WTC11 (cell line): ENCODE results near the gene USH1G. TPM values are rescaled to one million over a fixed set of nuclear protein-coding genes. Genes with fewer than 3 reads are reported as not detected.
"Not testable (repeated sequence)": the region's sequence is repeated elsewhere in the genome, so short reads cannot be mapped to it uniquely, and the experiment has no call there.

Experiments
- ATAC-seq: fragments of 200-7000 bp; cut with Tn5 transposase; 2 replicates; pipeline ENCODE4 v1.10.0; 2021; ENCODE audit warnings: mild to moderate bottlenecking, moderate library complexity
- CTCF ChIA-PET: fragments of 300-600 bp; sonication (Branson Sonifier 250); formaldehyde crosslinking; loops from one replicate; lab custom pipeline; 2021; ENCODE audit warnings: antibody characterized with exemption; lab: Charles Lee
- POLR2A ChIA-PET: fragments of 350-600 bp; sonication (Branson Sonifier 250); formaldehyde crosslinking; loops from one replicate; lab custom pipeline; 2021; ENCODE audit warnings: antibody characterized with exemption; lab: Charles Lee
- DNase-seq: peaks from one replicate; pipeline ENCODE4 v3.0.0; 2021; ENCODE audit warnings: low spot score
- H3K27ac Mint-ChIP-seq: 2 replicates; pipeline ENCODE4 v1.8.0; 2021; ENCODE audit warnings: mixed read lengths
- H3K27me3 Mint-ChIP-seq: 2 replicates; pipeline ENCODE4 v1.8.0; 2021; ENCODE audit warnings: low read depth, mild to moderate bottlenecking, moderate library complexity, mixed read lengths
- H3K36me3 Mint-ChIP-seq: 2 replicates; pipeline ENCODE4 v1.8.0; 2021; ENCODE audit warnings: mixed read lengths
- H3K4me1 Mint-ChIP-seq: 2 replicates; pipeline ENCODE4 v1.8.0; 2022; ENCODE audit warnings: mixed read lengths
- H3K4me3 Mint-ChIP-seq: 2 replicates; pipeline ENCODE4 v1.8.0; 2021; ENCODE audit warnings: mild to moderate bottlenecking, moderate library complexity, mixed read lengths
- H3K9me3 Mint-ChIP-seq: 2 replicates; pipeline ENCODE4 v1.8.0; 2021; ENCODE audit warnings: mixed read lengths
- ETV6 ChIP-seq: sonication (generic); formaldehyde crosslinking; IDR thresholded peaks from 2 replicates; pipeline ENCODE4 v1.8.1; 2022; ENCODE audit warnings: mild to moderate bottlenecking, missing genetic modification reagents
- NFE2L1 ChIP-seq: sonication (generic); formaldehyde crosslinking; IDR thresholded peaks from 2 replicates; pipeline ENCODE4 v1.8.1; 2023; ENCODE audit warnings: missing genetic modification reagents
- NFYB ChIP-seq: sonication (generic); formaldehyde crosslinking; conservative IDR thresholded peaks from 2 replicates; pipeline ENCODE4 v1.8.0; 2022; ENCODE audit warnings: low read depth, missing genetic modification reagents
- NR1H2 ChIP-seq: sonication (generic); formaldehyde crosslinking; IDR thresholded peaks from 2 replicates; pipeline ENCODE4 v1.9.0; 2021; ENCODE audit warnings: mild to moderate bottlenecking, moderate library complexity, missing genetic modification reagents
- PRRX2 ChIP-seq: fragments of 250-450 bp; sonication (Bioruptor Pico); IDR thresholded peaks from 2 replicates; pipeline ENCODE4 v1.8.0; 2021; ENCODE audit warnings: mild to moderate bottlenecking
- RELA ChIP-seq: sonication (generic); formaldehyde crosslinking; IDR thresholded peaks from 2 replicates; pipeline ENCODE4 v1.8.1; 2022; ENCODE audit warnings: missing genetic modification reagents, mild to moderate bottlenecking, borderline replicate concordance
- SP1 ChIP-seq: sonication (generic); formaldehyde crosslinking; conservative IDR thresholded peaks from 2 replicates; pipeline ENCODE4 v1.8.1; 2022; ENCODE audit warnings: missing genetic modification reagents
- ZNF121 ChIP-seq: sonication (generic); formaldehyde crosslinking; IDR thresholded peaks from 2 replicates; pipeline ENCODE4 v1.8.0; 2023; ENCODE audit warnings: missing genetic modification reagents
- ZNF416 ChIP-seq: fragments of 250-450 bp; sonication (Bioruptor Pico); IDR thresholded peaks from 2 replicates; pipeline ENCODE4 v1.9.0; 2021; ENCODE audit warnings: mild to moderate bottlenecking, inconsistent platforms
- ZNF423 ChIP-seq: fragments of 250-450 bp; sonication (Bioruptor Pico); IDR thresholded peaks from 2 replicates; pipeline ENCODE4 v2.1.2; 2022; ENCODE audit warnings: mild to moderate bottlenecking, moderate library complexity
- total RNA-seq: library from RNA; stranded (reverse); gene quantifications from 3 replicates; pipeline ENCODE4 v1.2.3, GENCODE V29; 2021
- TF ChIP-seq, protein P1 (sequence below): sonication (generic); formaldehyde crosslinking; IDR thresholded peaks from 2 replicates; pipeline ENCODE4 v1.8.0; 2022; ENCODE audit warnings: mild to moderate bottlenecking, missing genetic modification reagents
- TF ChIP-seq, protein P2 (sequence below): sonication (generic); formaldehyde crosslinking; IDR thresholded peaks from 2 replicates; pipeline ENCODE4 v1.8.1; 2023; ENCODE audit warnings: mild to moderate bottlenecking, missing genetic modification reagents
- TF ChIP-seq, protein P3 (sequence below): sonication (generic); formaldehyde crosslinking; IDR thresholded peaks from 2 replicates; pipeline ENCODE4 v1.8.1; 2022; ENCODE audit warnings: missing genetic modification reagents, borderline replicate concordance
- TF ChIP-seq, protein P4 (sequence below): sonication (generic); formaldehyde crosslinking; IDR thresholded peaks from 2 replicates; pipeline ENCODE4 v1.8.1; 2022; ENCODE audit warnings: mild to moderate bottlenecking, missing genetic modification reagents, moderate library complexity, borderline replicate concordance
- TF ChIP-seq, protein P5 (sequence below): fragments of 250-450 bp; sonication (Bioruptor Pico); IDR thresholded peaks from 2 replicates; pipeline ENCODE4 v1.9.0; 2021; ENCODE audit warnings: moderate library complexity, mild to moderate bottlenecking, inconsistent platforms, borderline replicate concordance
- TF ChIP-seq, protein P6 (sequence below): sonication (generic); formaldehyde crosslinking; IDR thresholded peaks from 2 replicates; pipeline ENCODE4 v1.8.1; 2022; ENCODE audit warnings: low read depth, missing genetic modification reagents, borderline replicate concordance
- TF ChIP-seq, protein P7 (sequence below): sonication (generic); formaldehyde crosslinking; conservative IDR thresholded peaks from 2 replicates; pipeline ENCODE4 v1.8.1; 2022; ENCODE audit warnings: mild to moderate bottlenecking, missing genetic modification reagents
- TF ChIP-seq, protein P8 (sequence below): fragments of 250-450 bp; sonication (Bioruptor Pico); IDR thresholded peaks from 2 replicates; pipeline ENCODE4 v1.9.0; 2021; ENCODE audit warnings: mild to moderate bottlenecking, borderline replicate concordance

USH1G gene
- total RNA-seq, 1 experiment from 2014 or later, result 1.9 TPM

DNA sequence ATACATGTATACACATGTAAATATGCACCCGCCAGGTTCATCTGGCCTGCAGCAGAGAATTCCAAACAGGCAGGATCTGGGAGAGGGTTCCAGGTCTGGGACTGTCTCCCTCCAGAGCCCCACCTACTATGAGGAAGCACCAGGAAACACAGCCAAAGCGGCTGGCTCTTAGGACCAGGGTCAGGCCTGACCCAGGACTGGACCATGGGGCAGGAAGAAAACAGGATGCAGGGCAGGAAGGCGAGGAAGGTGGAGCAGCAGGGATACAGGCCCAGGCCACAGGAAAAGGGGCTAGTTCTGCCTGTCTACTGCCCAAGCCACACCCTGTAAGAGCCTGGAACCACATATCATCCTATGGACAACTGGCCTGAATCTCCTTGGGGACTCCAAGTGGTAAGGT, 47.3 kb upstream of the USH1G start (continued):
- TF ChIP-seq PRRX2 (CRISPR knock-in tag) (no peak), NFE2L1 (CRISPR knock-in tag) (no peak), ZNF423 (CRISPR knock-in tag) (no peak), ZNF416 (CRISPR knock-in tag) (no peak)
- TF ChIP-seq, protein P1, sequence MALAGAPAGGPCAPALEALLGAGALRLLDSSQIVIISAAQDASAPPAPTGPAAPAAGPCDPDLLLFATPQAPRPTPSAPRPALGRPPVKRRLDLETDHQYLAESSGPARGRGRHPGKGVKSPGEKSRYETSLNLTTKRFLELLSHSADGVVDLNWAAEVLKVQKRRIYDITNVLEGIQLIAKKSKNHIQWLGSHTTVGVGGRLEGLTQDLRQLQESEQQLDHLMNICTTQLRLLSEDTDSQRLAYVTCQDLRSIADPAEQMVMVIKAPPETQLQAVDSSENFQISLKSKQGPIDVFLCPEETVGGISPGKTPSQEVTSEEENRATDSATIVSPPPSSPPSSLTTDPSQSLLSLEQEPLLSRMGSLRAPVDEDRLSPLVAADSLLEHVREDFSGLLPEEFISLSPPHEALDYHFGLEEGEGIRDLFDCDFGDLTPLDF, result no peak
- TF ChIP-seq, protein P2, sequence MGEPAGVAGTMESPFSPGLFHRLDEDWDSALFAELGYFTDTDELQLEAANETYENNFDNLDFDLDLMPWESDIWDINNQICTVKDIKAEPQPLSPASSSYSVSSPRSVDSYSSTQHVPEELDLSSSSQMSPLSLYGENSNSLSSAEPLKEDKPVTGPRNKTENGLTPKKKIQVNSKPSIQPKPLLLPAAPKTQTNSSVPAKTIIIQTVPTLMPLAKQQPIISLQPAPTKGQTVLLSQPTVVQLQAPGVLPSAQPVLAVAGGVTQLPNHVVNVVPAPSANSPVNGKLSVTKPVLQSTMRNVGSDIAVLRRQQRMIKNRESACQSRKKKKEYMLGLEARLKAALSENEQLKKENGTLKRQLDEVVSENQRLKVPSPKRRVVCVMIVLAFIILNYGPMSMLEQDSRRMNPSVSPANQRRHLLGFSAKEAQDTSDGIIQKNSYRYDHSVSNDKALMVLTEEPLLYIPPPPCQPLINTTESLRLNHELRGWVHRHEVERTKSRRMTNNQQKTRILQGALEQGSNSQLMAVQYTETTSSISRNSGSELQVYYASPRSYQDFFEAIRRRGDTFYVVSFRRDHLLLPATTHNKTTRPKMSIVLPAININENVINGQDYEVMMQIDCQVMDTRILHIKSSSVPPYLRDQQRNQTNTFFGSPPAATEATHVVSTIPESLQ, result no peak

DNA sequence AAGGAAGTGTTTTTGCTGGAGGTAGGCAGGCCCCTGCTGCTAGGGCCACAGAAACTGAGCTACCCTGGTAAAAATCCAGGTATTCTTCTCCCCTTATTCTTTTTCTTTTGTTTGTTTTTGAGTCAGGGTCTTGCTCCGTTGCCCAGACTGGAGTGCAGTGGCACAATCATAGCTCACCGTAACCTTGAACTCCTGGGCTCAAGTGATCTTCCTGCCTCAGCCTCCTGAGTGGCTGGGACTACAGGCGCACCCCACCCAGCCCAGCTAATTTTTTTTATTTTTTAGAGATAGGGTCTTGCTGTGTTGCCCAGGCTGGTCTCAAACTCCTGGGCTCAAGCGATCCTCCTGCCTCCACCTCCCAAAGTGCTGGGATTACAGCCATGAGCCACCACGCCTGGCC, 46.4 kb upstream of the USH1G start:
- H3K27me3 Mint-ChIP-seq, result peaks cover 37% of the 10 kb centered on the region
- peak; percentile 62; the same call in 1 of the 2 replicates for TF ChIP-seq ZNF121 (CRISPR knock-in tag)
- DNase-seq, H3K36me3 Mint-ChIP-seq, H3K4me3 Mint-ChIP-seq, H3K27ac Mint-ChIP-seq, ATAC-seq, H3K9me3 Mint-ChIP-seq: not testable (repeated sequence)
- H3K4me1 Mint-ChIP-seq, result peaks cover 12% of the 10 kb centered on the region
- CTCF ChIA-PET, result interaction anchor here (0.7 to 7.5 kb wide), 3 partner anchors 7 to 107 kb away, joined by 4 to 133 read pairs (median 4); no protein-coding TSS in a partner anchor
- POLR2A ChIA-PET, result interaction anchor here (0.6 kb wide), 1 partner anchor 258 kb away, joined by 6 read pairs; no protein-coding TSS in a partner anchor

DNA sequence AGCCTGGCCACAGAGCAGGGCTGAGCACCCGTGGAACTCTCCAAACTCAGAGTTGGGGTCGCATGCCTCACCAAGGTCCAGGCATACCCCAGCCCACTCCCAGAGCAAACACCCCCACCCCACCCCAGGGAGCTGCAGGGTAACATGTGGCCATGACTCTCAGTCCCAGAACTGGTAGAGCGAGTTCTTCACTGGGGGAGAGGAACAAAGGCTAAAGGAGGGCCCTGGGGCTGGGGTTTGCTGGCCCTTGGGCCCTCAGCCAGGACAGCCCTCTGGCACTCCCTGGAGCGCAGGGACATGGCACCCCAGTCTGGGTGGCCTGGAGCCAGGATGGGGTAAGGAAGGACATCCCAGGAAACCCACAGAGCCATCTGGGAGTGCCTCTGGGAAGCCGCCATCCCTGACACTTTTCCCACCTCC, 45.3 kb upstream of the USH1G start:
- H3K4me3 Mint-ChIP-seq, result no peak overlapping the region
- CTCF ChIA-PET, result interaction anchor here (1.2 to 7.5 kb wide), 7 partner anchors 6 to 106 kb away, joined by 3 to 133 read pairs (median 5); partner anchors contain the start of genes CDR2L, MRPL58 and OTOP2
- H3K36me3 Mint-ChIP-seq, result no peaks in the 10 kb centered on the region
- H3K27ac Mint-ChIP-seq, result no peak overlapping the region
- H3K9me3 Mint-ChIP-seq, result no peaks in the 10 kb centered on the region
- TF ChIP-seq RELA (no peak), NFYB (CRISPR knock-in tag) (no peak), ETV6 (CRISPR knock-in tag) (no peak), NR1H2 (CRISPR knock-in tag) (no peak), SP1 (CRISPR knock-in tag) (no peak)
- TF ChIP-seq, protein P3, sequence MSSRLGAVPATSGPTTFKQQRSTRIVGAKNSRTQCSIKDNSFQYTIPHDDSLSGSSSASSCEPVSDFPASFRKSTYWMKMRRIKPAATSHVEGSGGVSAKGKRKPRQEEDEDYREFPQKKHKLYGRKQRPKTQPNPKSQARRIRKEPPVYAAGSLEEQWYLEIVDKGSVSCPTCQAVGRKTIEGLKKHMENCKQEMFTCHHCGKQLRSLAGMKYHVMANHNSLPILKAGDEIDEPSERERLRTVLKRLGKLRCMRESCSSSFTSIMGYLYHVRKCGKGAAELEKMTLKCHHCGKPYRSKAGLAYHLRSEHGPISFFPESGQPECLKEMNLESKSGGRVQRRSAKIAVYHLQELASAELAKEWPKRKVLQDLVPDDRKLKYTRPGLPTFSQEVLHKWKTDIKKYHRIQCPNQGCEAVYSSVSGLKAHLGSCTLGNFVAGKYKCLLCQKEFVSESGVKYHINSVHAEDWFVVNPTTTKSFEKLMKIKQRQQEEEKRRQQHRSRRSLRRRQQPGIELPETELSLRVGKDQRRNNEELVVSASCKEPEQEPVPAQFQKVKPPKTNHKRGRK, result no peak
- TF ChIP-seq, protein P4, sequence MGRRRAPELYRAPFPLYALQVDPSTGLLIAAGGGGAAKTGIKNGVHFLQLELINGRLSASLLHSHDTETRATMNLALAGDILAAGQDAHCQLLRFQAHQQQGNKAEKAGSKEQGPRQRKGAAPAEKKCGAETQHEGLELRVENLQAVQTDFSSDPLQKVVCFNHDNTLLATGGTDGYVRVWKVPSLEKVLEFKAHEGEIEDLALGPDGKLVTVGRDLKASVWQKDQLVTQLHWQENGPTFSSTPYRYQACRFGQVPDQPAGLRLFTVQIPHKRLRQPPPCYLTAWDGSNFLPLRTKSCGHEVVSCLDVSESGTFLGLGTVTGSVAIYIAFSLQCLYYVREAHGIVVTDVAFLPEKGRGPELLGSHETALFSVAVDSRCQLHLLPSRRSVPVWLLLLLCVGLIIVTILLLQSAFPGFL (CRISPR knock-in tag), result no peak
- TF ChIP-seq, protein P5, sequence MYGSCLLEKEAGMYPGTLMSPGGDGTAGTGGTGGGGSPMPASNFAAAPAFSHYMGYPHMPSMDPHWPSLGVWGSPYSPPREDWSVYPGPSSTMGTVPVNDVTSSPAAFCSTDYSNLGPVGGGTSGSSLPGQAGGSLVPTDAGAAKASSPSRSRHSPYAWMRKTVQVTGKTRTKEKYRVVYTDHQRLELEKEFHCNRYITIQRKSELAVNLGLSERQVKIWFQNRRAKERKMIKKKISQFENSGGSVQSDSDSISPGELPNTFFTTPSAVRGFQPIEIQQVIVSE (CRISPR knock-in tag), result no peak
- TF ChIP-seq, protein P6, sequence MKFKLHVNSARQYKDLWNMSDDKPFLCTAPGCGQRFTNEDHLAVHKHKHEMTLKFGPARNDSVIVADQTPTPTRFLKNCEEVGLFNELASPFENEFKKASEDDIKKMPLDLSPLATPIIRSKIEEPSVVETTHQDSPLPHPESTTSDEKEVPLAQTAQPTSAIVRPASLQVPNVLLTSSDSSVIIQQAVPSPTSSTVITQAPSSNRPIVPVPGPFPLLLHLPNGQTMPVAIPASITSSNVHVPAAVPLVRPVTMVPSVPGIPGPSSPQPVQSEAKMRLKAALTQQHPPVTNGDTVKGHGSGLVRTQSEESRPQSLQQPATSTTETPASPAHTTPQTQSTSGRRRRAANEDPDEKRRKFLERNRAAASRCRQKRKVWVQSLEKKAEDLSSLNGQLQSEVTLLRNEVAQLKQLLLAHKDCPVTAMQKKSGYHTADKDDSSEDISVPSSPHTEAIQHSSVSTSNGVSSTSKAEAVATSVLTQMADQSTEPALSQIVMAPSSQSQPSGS (CRISPR knock-in tag), result no peak
- TF ChIP-seq, protein P7, sequence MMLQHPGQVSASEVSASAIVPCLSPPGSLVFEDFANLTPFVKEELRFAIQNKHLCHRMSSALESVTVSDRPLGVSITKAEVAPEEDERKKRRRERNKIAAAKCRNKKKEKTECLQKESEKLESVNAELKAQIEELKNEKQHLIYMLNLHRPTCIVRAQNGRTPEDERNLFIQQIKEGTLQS (CRISPR knock-in tag), result no peak
- TF ChIP-seq, protein P8, sequence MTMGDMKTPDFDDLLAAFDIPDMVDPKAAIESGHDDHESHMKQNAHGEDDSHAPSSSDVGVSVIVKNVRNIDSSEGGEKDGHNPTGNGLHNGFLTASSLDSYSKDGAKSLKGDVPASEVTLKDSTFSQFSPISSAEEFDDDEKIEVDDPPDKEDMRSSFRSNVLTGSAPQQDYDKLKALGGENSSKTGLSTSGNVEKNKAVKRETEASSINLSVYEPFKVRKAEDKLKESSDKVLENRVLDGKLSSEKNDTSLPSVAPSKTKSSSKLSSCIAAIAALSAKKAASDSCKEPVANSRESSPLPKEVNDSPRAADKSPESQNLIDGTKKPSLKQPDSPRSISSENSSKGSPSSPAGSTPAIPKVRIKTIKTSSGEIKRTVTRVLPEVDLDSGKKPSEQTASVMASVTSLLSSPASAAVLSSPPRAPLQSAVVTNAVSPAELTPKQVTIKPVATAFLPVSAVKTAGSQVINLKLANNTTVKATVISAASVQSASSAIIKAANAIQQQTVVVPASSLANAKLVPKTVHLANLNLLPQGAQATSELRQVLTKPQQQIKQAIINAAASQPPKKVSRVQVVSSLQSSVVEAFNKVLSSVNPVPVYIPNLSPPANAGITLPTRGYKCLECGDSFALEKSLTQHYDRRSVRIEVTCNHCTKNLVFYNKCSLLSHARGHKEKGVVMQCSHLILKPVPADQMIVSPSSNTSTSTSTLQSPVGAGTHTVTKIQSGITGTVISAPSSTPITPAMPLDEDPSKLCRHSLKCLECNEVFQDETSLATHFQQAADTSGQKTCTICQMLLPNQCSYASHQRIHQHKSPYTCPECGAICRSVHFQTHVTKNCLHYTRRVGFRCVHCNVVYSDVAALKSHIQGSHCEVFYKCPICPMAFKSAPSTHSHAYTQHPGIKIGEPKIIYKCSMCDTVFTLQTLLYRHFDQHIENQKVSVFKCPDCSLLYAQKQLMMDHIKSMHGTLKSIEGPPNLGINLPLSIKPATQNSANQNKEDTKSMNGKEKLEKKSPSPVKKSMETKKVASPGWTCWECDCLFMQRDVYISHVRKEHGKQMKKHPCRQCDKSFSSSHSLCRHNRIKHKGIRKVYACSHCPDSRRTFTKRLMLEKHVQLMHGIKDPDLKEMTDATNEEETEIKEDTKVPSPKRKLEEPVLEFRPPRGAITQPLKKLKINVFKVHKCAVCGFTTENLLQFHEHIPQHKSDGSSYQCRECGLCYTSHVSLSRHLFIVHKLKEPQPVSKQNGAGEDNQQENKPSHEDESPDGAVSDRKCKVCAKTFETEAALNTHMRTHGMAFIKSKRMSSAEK, result no peak
- POLR2A ChIA-PET, result interaction anchor here (0.8 to 0.9 kb wide), 2 partner anchors 20 to 43 kb away, joined by 3 read pairs; no protein-coding TSS in a partner anchor
- peaks cover 14% of the 10 kb centered on the region for H3K4me1 Mint-ChIP-seq
- peaks cover 26% of the 10 kb centered on the region for H3K27me3 Mint-ChIP-seq
- DNase-seq, result no peak
- ATAC-seq, result no peak
